Measurements from ENCODE around the gene CASZ1.

CASZ1 gene, protein sequence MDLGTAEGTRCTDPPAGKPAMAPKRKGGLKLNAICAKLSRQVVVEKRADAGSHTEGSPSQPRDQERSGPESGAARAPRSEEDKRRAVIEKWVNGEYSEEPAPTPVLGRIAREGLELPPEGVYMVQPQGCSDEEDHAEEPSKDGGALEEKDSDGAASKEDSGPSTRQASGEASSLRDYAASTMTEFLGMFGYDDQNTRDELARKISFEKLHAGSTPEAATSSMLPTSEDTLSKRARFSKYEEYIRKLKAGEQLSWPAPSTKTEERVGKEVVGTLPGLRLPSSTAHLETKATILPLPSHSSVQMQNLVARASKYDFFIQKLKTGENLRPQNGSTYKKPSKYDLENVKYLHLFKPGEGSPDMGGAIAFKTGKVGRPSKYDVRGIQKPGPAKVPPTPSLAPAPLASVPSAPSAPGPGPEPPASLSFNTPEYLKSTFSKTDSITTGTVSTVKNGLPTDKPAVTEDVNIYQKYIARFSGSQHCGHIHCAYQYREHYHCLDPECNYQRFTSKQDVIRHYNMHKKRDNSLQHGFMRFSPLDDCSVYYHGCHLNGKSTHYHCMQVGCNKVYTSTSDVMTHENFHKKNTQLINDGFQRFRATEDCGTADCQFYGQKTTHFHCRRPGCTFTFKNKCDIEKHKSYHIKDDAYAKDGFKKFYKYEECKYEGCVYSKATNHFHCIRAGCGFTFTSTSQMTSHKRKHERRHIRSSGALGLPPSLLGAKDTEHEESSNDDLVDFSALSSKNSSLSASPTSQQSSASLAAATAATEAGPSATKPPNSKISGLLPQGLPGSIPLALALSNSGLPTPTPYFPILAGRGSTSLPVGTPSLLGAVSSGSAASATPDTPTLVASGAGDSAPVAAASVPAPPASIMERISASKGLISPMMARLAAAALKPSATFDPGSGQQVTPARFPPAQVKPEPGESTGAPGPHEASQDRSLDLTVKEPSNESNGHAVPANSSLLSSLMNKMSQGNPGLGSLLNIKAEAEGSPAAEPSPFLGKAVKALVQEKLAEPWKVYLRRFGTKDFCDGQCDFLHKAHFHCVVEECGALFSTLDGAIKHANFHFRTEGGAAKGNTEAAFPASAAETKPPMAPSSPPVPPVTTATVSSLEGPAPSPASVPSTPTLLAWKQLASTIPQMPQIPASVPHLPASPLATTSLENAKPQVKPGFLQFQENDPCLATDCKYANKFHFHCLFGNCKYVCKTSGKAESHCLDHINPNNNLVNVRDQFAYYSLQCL (N-terminal part only)

DNA sequence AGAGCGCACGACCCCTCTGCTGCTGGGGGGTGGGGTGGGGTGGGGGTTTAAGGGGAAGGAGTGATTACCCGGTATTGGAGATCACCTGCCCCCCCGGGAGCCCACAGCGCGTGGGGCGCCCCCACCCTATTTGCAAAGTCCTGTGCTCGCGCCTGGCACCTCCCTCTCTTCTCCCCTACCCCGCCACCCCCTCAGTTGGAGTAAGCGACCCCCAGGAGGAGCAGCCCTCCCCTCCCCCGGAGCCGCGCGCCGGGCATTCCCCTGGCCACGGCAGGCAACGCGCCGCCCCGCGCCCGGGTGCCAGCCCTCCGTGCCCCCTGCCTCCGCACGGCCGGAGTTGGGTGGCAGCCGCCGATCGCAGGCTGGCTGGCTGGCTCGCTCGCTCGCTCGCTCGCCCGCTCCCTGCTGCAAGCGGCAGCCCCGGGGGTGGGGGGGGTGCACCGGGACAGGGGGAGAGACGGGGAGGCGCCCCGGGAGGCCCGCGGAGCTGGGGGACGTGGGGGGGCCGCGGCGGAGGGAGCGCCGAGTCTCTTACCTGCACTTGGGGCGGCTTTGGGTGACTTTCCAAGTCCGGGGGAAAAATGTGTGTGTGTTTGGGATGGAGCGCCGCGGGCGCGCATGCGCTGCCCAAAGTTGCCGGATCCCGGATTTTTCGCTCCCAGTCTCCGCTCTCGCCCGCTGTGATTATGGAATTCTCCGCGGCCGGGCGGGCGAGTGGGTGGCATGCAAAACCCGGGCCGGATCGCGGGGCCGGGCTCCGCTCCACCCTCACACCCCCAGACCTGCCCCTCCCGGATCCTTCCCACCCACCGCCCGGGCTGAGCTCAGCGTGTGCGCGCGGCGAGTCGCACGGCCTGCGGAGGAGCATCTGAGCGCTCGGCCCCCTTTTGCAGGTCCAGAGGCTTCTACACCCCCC is at the start of gene CASZ1:
Gene CASZ1 (minus strand): TSS at position 618 of the 916 bp plus-strand sequence. CDS start 102,757 bp downstream, outside the sequence.
- TF ChIP-seq, protein P1, sequence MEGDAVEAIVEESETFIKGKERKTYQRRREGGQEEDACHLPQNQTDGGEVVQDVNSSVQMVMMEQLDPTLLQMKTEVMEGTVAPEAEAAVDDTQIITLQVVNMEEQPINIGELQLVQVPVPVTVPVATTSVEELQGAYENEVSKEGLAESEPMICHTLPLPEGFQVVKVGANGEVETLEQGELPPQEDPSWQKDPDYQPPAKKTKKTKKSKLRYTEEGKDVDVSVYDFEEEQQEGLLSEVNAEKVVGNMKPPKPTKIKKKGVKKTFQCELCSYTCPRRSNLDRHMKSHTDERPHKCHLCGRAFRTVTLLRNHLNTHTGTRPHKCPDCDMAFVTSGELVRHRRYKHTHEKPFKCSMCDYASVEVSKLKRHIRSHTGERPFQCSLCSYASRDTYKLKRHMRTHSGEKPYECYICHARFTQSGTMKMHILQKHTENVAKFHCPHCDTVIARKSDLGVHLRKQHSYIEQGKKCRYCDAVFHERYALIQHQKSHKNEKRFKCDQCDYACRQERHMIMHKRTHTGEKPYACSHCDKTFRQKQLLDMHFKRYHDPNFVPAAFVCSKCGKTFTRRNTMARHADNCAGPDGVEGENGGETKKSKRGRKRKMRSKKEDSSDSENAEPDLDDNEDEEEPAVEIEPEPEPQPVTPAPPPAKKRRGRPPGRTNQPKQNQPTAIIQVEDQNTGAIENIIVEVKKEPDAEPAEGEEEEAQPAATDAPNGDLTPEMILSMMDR (IDR thresholded peaks at IDR 0.05; ENCODE audit: low read depth, low read length, missing control alignments): no peak
- peak within 1 kb of the TSS; percentile 38 for H3K4me3 ChIP-seq (replicated peaks; ENCODE audit: low read depth, low read length)
- peak; percentile 51 for DNase-seq (ENCODE audit: extremely low read depth, low read depth)

DNA sequence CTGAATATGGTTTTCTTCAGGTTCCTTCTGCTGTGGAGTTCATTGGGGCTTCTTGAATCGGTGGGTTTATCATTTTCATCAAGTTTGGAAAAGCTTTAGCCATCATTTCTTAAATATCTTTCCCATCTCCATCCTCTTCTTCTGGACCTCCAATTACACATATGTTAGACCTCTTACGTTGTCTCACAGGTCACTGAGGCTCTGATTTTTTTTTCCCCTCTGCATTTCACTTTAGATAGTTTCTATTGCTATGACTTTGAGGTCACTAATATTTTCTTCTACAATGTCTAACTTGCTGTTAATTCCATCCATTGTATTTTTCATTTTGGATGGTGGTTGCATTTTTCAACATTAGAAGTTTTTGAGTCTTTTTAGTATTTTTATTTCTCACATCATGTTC is 47.3 kb upstream of the CASZ1 start:
- TF ChIP-seq, protein P1 (IDR thresholded peaks at IDR 0.05; ENCODE audit: low read depth, low read length, missing control alignments): no peak
- H3K4me3 ChIP-seq (replicated peaks; ENCODE audit: low read depth, low read length): no peak overlapping the region
- DNase-seq (ENCODE audit: extremely low read depth, low read depth): no peak

DNA sequence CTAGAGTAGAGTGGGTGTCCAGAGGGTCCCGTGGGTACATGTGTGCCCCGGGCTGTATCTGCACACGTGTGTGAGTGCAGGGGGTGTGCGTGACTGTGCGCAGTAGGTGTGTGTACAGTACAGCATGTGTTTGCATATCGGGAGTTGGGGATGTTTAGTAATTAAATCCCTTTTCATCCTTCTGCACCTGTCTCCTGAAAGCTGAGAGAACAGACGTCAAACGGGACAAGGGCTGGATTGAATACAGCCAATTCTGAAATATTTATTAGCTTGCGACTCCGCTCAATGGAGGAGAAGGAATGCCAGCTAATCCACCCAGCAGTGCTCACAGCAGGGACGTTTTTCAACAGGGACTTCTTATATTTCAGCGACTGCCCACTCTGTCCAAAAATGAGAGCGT is 44.7 kb upstream of the CASZ1 start:
- DNase-seq (ENCODE audit: extremely low read depth, low read depth): no peak

DNA sequence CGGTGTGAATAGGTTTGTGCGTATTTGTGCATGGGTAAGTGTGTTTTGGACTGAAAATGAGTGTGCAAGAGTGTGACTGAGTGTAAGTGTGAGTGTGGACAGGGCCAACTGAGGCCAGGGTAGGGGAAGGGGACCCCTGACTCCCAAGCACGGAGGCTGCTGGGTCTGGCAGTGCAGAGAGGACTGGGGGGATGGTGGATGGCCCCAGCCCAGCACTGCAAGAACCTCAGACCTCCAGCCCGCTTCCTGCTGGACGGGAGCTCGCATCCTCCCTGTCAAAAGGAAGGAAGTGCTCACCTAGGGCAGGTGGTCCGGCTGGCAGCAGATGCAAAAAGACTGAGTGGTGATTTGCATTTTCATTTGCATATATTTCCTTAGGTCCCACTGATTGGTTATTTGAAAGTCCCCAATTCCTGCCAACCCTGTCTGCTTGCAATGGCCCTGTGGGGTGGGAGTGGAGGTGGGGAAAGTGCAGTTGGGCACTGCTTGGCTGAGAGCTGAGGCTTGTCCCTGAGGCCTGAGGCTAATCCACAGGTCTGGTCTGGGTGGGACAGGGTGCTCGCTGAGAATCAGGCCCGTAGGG is 42.8 kb upstream of the CASZ1 start:
- no peak overlapping the region for H3K4me3 ChIP-seq (replicated peaks; ENCODE audit: low read depth, low read length)
- TF ChIP-seq, protein P1 (IDR thresholded peaks at IDR 0.05; ENCODE audit: low read depth, low read length, missing control alignments): no peak
- no peak for DNase-seq (ENCODE audit: extremely low read depth, low read depth)

More for the DNA sequence above, 44.7 kb upstream of the CASZ1 start:
- TF ChIP-seq, protein P1 (IDR thresholded peaks at IDR 0.05; ENCODE audit: low read depth, low read length, missing control alignments): no peak
- no peak overlapping the region for H3K4me3 ChIP-seq (replicated peaks; ENCODE audit: low read depth, low read length)

DNA sequence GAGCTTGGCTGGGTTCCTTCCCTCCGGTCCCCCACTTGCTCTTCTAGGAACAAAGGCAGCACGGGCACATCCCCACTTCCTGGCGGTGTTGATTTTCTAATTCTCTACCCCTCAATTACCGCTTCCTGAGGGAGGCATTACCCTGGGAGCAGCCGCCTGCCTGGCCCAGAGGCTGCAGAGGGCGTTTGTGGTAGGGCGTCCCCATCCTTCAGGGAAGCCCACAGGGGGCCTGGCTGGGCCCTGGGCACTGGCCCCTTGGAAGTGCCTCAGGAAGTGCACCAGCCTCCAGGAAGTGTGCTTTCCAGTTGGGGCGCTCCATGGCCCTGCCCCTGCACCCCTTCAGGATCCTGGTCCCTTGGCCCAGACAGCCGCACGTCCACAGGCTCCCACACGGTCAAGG is 42.1 kb upstream of the CASZ1 start:
- DNase-seq (ENCODE audit: extremely low read depth, low read depth): no peak
- H3K4me3 ChIP-seq (replicated peaks; ENCODE audit: low read depth, low read length): no peak overlapping the region
- TF ChIP-seq, protein P1 (IDR thresholded peaks at IDR 0.05; ENCODE audit: low read depth, low read length, missing control alignments): no peak

Data from HFF-Myc (cell line).